Measurements from ENCODE around the gene PFKL.

GRCh38 chr21:44360159-44360558 is 60.3 kb downstream of the PFKL start:
- TF ChIP-seq POLR2AphosphoS5 (IDR thresholded peaks at IDR 0.05; ENCODE audit: low read depth, low read length) (no peak), SIN3A (IDR thresholded peaks at IDR 0.05; ENCODE audit: borderline replicate concordance, insufficient read depth, low read length) (no peak), TAF1 (IDR thresholded peaks at IDR 0.05; ENCODE audit: borderline replicate concordance, insufficient read depth, low read length) (no peak)
- TF ChIP-seq, protein P1, sequence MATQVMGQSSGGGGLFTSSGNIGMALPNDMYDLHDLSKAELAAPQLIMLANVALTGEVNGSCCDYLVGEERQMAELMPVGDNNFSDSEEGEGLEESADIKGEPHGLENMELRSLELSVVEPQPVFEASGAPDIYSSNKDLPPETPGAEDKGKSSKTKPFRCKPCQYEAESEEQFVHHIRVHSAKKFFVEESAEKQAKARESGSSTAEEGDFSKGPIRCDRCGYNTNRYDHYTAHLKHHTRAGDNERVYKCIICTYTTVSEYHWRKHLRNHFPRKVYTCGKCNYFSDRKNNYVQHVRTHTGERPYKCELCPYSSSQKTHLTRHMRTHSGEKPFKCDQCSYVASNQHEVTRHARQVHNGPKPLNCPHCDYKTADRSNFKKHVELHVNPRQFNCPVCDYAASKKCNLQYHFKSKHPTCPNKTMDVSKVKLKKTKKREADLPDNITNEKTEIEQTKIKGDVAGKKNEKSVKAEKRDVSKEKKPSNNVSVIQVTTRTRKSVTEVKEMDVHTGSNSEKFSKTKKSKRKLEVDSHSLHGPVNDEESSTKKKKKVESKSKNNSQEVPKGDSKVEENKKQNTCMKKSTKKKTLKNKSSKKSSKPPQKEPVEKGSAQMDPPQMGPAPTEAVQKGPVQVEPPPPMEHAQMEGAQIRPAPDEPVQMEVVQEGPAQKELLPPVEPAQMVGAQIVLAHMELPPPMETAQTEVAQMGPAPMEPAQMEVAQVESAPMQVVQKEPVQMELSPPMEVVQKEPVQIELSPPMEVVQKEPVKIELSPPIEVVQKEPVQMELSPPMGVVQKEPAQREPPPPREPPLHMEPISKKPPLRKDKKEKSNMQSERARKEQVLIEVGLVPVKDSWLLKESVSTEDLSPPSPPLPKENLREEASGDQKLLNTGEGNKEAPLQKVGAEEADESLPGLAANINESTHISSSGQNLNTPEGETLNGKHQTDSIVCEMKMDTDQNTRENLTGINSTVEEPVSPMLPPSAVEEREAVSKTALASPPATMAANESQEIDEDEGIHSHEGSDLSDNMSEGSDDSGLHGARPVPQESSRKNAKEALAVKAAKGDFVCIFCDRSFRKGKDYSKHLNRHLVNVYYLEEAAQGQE (IDR thresholded peaks at IDR 0.05; ENCODE audit: insufficient read depth in 1 of 2, low read depth in 2 of 2, low read length in 2 of 2), result no peak
